Adipose tissue (tissue), 3 donors: ENCODE data around the gene ASTL. TPM values are rescaled to one million over a fixed set of nuclear protein-coding genes. Genes with fewer than 3 reads are reported as not detected.
"Not testable (repeated sequence)": the region's sequence is repeated elsewhere in the genome, so short reads cannot be mapped to it uniquely, and the experiment has no call there.

ENCODE experiments used
- H3K27ac ChIP-seq: one replicate; pipeline ENCODE4 v1.5.1; 2013; ENCODE audit warnings: low read depth, low read length
- WGBS, 3 donors: extraction: QIAGEN DNeasy Blood & Tissue Kit; methylation state at CpG; one replicate each; pipeline ENCODE4 v1.1.7; 2013; 5-methylcytosine and 5-hydroxymethylcytosine counted together
- polyA plus RNA-seq, 3 donors: library from polyadenylated mRNA; stranded (reverse); fragments of 200-250 nt; gene quantifications; one replicate each; pipeline ENCODE4 v1.2.3, GENCODE V29; 2013
- donor health status: healthy with polysubstance abuse.
- donor health status: Bipolar disorder and iron deficiency.
- donor health status: healthy.

Gene ASTL
- polyA plus RNA-seq, 3 donors, result 0.10 TPM; not detected in 2

DNA sequence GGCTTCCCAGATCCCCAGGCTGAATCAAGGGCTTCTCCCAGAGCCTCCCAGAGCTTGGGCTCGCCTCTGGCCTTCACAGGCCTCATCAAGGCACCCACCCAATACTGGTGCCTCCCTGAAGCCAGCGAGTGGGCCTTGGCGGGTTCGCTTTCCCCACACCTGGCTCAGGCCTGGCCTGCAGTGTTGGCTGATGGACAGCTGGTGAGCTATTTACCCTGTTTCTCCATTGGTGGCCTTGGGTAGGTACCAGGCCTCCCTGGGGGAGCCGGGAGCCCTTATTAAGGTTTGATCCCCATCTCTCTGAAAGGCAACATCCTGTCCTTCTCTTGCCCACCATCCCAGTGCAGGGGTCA, 25.1 kb upstream of the ASTL start:
- H3K27ac ChIP-seq, result no peak overlapping the region
- WGBS, 3 donors, result 82 to 94% (median 92%) methylated on average over 5 of the region's 5 CpGs

- H3K27ac ChIP-seq, result no peak overlapping the region
- WGBS, 3 donors, result 61 to 76% (median 61%) methylated on average over 5 of the region's 5 CpGs
Measured at GRCh38 chr2:96161898-96162297, 23.6 kb upstream of the ASTL start.

DNA sequence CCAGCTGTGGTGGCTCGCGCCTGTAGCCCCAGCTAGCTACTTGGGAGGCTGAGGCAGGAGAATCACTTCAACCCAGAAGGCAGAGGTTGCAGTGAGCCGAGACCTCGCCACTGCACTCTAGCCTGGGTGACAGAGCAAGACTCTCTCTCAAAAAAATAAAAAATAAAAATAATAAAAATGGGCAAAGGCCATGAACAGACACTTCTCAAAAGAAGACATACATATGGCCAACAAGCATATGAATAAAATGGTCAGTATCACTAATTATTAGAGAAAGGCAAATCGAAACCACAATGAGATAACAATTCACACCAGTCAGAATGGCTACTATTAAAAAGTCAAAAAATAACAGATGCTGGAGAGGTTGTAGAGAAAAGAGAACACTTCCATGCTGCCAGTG, 22.1 kb upstream of the ASTL start:
- WGBS, 3 donors, result 96 to 97% (median 97%) methylated on average over 5 of the region's 5 CpGs

GRCh38 chr2:96159084-96159830, 21.0 kb upstream of the ASTL start:
- H3K27ac ChIP-seq, result no peak overlapping the region
- 67 to 84% (median 82%) methylated on average over 17 of the region's 17 CpGs for WGBS, 3 donors

More for the DNA sequence above, 22.1 kb upstream of the ASTL start:
- not testable (repeated sequence) for H3K27ac ChIP-seq

DNA sequence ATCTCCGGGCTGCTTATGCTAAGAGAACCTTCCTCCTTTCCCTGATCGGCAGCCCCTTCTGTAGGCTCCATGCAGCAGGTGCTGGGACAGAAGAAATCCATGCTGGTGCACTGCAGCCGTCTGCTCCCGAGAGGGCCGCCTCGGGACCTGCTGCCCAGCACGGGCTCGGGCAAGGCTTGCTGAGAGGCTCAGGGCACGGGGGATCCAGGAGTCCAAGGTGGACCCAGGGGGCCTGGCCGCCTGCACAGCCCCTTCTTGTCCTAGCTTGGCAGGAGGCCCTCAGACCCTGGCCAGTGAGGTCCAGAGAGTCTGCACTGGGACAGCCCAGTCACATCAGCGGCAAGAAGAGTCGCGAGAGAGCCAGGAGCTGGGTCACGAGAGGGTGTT, 20.2 kb upstream of the ASTL start:
- no peak overlapping the region for H3K27ac ChIP-seq
- 75 to 90% (median 90%) methylated on average over 14 of the region's 14 CpGs for WGBS, 3 donors

DNA sequence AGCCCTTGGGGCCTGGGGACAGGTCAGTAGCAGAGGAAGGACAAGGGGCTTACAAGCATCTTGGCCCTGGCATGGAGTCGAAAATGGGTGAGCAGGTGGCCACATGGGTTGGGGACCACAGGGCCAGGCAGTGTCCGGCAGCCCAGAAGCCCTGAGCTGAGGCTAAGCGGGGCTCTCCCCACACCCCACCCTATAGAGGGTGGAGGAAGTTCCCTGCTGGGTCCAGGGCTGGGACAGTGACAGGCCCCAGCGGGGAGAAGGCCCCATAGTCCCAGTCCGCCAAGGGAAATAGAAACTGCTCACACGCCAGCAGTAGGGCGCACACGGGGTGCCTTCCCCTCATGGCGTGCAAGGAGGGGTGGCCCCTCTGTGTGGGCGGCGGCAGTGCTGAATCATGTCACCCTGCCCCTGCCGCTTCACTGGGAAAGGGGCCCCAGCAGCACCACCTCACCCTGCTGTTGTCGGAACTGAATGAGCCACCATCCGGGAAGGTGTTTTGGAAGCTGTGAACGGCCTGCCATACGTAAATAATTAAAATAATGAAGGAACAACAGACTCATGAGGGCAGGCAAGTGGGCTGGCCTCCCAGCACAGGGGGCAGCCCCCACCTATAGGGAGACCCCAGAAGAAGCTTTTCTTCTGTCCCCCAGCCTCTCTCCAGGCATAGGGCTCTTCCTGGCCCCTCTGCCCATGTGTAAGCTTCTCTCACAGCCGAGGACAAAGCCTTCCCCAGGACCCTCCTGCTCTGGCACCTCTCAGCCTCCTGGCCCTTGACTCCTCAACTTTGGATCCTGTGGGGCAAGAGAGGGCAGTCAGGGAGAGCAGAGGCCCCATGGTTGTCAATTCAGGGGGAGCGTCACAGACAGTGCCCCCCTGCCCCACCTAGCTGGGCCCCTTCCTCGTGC, 19.6 kb upstream of the ASTL start:
- WGBS, 3 donors, result 52 to 80% (median 59%) methylated on average over 19 of the region's 19 CpGs
- no peak overlapping the region for H3K27ac ChIP-seq

GRCh38 chr2:96156926-96157648, 18.8 kb upstream of the ASTL start:
- WGBS, 3 donors, result 93 to 97% (median 93%) methylated on average over 5 of the region's 5 CpGs
- no peak overlapping the region for H3K27ac ChIP-seq

- no peak overlapping the region for H3K27ac ChIP-seq
- 85 to 92% (median 90%) methylated on average over 10 of the region's 10 CpGs for WGBS, 3 donors
Measured at GRCh38 chr2:96156011-96156820, 17.9 kb upstream of the ASTL start.

- H3K27ac ChIP-seq, result no peak overlapping the region
- WGBS, 3 donors, result 86 to 90% (median 87%) methylated on average over 16 of the region's 16 CpGs
Measured at GRCh38 chr2:96154506-96155380, 16.4 kb upstream of the ASTL start.

- 80 to 88% (median 87%) methylated on average over 4 to 7 of the region's 7 CpGs for WGBS, 3 donors
- H3K27ac ChIP-seq, result no peak overlapping the region
Measured at GRCh38 chr2:96153991-96154431, 15.7 kb upstream of the ASTL start.

DNA sequence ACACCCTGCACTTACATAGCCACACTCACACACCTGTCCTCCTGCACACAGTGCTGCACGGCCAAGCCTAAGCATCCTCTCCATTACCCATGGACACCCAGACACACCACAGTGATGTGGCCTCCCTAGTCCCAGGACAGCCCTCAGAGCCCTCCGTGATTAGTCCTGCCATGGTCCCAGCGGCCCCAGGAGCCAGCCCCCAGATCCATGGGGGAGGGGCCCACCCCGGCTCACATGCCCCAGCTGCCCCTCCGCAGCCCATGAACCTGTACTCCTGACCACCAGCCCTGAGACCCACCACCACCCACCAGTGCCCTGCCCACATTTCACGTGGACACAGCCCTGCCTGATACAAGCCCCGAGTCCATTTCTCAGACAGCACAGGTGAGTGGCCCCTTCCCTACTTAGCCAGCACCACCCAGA, 15.0 kb upstream of the ASTL start:
- 85 to 94% (median 89%) methylated on average over 7 of the region's 7 CpGs for WGBS, 3 donors
- H3K27ac ChIP-seq, result no peak overlapping the region

DNA sequence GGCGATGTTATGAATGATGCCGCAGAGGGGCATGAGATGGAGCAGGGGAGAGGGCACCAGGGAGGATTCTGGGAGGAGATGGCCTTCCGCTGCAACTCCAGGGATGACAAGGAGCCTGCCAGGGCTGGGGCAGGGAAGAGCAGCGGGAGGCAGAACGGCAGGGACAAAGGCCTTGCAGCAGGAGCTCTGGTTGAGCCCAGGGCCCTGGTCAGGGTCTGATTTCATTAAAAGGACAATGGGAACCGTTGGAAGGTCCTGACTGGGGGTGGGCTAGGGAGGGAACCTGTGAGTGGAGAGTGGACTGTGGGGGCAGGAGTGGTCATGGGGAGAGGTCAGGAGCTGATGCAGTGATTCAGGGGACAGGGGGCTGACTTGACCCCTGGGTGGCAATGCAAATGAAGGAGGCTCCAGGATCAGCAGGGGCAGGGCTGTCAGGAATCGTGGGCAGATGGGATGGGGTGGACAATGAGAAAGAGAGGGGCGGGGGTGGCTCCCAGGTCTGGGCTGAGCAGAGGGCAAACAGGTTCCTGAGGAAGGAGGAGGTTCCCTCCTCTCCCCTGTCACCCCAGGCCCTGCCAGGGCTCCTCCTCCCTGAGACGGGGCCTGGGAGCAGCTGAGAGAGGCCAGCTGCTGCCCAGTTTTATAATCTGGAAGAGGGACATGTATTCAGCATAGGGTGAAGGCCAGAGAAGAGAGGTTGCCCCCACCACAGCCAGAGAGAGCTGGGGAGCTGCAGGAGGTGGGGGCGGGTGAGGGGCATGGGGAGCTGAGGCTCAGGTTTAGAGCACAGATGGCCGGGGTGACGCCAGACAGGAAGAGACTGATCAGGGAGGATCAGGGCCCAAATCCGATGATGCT, 14.2 kb upstream of the ASTL start:
- no peak overlapping the region for H3K27ac ChIP-seq
- WGBS, 3 donors, result 73 to 84% (median 76%) methylated on average over 13 of the region's 13 CpGs

GRCh38 chr2:96151595-96152303, 13.4 kb upstream of the ASTL start:
- 90 to 93% (median 90%) methylated on average over 9 of the region's 9 CpGs for WGBS, 3 donors
- H3K27ac ChIP-seq, result no peak overlapping the region

- 88 to 94% (median 91%) methylated on average over 14 of the region's 14 CpGs for WGBS, 3 donors
- no peak overlapping the region for H3K27ac ChIP-seq
Measured at GRCh38 chr2:96150791-96151594, 12.7 kb upstream of the ASTL start.

GRCh38 chr2:96150007-96150640, 11.8 kb upstream of the ASTL start:
- WGBS, 3 donors, result 84 to 93% (median 86%) methylated on average over 5 to 6 of the region's 6 CpGs
- no peak overlapping the region for H3K27ac ChIP-seq
